HG02973 (cell line): ENCODE results near the gene SHANK2.

Experiments used
- ATAC-seq: cut with Tn5 transposase; IDR thresholded peaks from one replicate; pipeline ENCODE4 v1.9.1; 2021; ENCODE audit warnings: moderate library complexity; ENCODE audit not compliant: unreplicated experiment

Gene SHANK2

GRCh38 chr11:71223081-71223405 is 29.3 kb downstream of the SHANK2 start:
- no peak for ATAC-seq

DNA sequence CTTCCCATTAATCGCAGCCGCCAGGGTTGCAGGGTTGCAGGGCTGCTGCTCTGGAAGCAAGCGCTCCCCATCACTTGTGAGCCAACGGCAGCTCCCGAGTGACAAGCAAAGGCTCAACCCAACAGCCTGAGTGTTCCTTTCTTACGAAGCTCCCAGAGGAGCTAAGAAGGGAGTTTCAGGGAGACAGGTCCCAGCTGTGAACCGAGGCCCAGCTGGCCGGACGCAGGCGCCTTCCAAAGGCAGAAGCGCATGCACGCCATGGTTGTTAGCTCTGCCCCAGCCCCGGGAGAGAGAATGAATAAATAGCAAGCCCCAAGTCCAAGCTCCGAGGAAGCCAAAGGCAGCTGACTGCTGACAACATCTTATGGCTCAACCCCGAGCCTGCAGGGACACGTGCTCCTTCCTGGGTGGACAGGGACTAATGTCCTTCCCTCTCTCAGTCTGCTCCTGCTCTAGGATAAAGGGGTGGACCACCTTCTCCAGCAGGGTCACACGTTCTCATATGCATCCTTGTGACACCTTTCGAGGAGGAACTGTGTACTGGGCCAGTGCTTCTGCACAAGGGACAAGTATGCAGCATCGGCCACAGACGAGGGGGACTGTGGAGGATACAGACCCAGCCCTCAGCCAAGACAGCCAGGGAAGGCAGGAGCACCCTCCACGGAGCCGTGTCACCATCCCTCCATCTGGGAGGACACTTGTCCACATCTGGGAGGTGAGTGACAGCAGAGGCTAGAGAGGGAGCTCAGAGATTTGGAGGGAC is 29.9 kb downstream of the SHANK2 start:
- no peak for ATAC-seq

- ATAC-seq = no peak
Observed at GRCh38 chr11:71221821-71222220, 30.6 kb downstream of the SHANK2 start.

DNA sequence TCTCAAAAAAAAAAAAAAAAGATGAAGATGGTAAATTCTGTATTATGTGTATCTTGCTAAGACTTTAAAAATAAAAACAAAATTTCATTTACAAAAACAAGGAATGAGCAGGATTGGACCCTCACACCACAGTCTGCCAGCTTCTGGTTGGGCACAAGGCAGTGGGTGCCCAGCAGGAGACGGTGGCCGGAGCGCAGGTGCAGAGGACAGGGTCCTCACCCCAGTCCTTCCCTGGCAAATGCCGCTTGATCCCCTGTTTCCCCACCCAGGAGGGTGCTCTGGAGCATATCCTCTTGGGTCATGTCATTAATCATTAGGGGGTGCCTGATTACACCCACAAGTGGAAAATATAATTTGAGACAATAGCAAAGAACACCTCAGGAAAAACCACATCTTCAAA is 31.2 kb downstream of the SHANK2 start:
- no peak for ATAC-seq

DNA sequence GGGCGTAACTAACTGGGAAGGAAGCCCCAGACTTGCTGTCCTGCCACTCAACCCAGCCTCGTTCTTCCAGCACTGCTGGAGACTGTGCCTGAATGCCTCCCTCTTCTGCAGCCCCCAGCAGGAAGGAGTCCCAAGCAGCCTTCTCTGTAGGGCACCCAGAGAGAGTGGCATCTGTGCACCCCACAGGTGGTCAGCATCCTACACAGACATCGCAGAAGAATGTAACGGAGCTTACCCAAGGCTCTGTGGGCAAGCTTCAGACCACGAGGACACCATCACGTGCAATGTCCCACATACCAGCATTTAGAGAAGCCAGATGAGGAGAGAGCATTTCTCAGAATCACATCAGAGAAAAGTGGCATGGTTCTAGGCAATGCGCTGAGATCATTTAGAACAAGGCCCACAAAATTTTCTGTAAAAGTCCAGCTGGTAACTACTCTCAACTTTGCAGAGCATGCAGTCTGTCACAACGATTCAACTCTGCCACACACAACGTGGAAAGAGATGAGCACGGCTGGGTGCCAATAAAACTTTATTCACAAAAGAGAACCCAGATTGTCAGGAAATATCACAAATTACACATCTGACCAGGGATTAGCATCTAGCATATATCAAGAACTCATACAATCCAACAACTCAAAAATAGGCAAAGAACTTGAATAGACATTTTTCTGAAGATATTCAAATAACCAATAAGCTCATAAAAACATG is 33.4 kb downstream of the SHANK2 start:
- ATAC-seq = no peak

- no peak for ATAC-seq
Observed at GRCh38 chr11:71215425-71215965, 36.9 kb downstream of the SHANK2 start.

GRCh38 chr11:71214553-71215424 is 37.6 kb downstream of the SHANK2 start:
- ATAC-seq = no peak

DNA sequence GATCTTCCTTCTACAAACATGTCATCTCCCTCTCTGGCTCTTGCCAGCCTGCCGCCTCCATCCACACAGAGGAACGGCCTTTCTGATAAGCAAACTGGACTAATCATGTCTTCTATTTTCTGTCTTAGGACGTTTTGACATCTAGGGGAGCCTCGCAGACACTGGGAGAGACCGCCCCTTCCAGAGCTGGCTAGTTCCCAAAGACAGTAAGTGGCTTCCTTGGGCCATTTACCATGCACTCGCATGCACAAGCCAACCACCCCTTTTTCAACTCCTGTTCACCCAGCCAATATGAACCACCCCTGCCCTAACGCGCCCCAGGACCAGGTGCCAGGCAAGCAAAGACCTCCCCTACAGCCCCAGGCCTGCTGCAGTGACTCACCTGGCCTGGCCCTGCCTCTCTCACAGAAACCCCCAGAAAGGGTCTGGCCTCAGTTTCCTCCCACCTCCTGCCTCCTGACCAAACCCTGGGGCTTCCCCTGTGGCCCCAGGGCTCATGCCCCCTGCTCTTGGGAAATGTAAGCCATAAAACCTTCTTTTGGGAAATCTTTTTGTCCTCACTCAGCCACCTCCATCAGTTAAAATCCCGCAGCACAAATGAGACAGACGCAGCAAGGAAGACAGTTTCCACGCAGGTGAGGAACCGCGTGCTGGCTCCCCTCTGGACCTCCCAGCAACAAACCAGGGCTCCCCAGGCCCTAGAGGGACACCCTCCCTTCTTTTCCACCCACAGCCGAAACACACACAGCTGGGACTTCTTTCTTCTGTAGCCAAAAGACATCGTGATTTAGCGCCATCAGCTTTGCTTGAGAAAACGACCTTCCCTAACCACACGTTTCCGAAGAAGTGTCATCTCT is 38.5 kb downstream of the SHANK2 start:
- ATAC-seq = no peak

DNA sequence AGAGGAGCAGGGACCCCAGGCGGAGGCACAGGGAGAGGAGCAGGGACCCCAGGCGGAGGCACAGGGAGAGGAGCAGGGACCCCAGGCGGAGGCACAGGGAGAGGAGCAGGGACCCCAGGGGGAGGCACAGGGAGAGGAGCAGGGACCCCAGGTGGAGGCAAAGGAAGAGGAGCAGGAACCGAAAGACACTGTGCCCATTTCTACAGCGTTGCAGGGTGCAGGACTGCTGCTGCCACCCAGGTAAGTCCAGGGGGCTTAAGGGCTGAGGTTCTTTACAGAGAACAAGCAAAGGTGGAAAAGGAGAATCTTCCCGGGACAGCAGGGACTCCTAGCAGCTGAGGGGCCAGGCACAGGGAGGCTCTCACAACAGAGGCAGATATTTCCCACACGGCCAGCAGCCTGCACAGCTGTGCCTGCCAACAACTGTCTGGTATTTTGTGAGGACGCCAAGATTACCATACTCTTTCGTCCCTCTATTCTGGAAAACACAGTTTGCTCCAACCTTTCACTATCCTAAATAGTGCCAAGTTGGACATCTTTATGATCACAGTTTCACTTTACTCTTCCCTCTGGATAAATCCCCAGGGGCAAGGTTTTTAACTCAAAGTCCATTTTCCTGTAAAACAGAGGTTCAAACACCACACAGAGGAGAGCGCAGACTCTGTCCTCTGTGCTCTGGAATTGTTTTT is 39.4 kb downstream of the SHANK2 start:
- ATAC-seq = no peak

GRCh38 chr11:71211631-71212030 is 40.7 kb downstream of the SHANK2 start:
- no peak for ATAC-seq

DNA sequence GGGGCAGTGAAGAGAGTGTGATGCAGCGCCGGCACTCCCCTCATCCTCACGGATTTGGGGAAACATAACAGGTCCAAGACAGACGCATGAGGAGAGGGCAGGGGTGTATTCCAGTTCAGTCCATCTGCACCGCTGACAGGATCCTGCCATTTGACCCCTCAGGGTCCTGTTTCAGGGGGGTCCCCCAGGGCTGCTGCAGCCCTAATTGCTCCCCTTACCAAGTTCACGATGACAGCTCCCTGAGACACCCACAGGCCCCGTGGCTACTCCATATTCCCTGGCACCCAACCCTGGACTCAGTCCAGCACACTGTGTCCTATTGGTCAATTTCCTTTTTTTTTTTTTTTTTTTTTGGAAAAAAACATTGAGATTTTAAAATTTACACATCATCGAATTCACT is 41.5 kb downstream of the SHANK2 start:
- no peak for ATAC-seq

DNA sequence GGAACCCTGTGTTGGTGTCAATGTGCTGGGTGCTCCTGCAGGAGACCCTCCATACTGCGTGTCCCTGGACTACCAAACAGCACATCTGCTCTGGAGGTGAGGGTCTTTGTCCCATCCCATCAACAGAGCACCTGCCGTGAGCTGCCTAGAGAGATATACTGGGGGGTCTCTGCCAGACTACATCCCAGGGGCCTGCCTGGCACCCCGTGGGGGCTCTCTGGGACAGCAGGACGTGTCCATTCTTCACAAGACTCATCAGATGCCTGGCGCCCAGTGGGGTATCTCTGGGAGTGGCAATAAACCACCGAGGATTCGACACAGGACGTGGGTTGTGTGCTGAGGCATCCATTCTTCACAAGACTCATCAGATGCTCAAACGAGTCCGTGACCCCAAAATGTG is 42.7 kb downstream of the SHANK2 start:
- ATAC-seq = no peak

- no peak for ATAC-seq
Observed at GRCh38 chr11:71209181-71209580, 43.2 kb downstream of the SHANK2 start.

DNA sequence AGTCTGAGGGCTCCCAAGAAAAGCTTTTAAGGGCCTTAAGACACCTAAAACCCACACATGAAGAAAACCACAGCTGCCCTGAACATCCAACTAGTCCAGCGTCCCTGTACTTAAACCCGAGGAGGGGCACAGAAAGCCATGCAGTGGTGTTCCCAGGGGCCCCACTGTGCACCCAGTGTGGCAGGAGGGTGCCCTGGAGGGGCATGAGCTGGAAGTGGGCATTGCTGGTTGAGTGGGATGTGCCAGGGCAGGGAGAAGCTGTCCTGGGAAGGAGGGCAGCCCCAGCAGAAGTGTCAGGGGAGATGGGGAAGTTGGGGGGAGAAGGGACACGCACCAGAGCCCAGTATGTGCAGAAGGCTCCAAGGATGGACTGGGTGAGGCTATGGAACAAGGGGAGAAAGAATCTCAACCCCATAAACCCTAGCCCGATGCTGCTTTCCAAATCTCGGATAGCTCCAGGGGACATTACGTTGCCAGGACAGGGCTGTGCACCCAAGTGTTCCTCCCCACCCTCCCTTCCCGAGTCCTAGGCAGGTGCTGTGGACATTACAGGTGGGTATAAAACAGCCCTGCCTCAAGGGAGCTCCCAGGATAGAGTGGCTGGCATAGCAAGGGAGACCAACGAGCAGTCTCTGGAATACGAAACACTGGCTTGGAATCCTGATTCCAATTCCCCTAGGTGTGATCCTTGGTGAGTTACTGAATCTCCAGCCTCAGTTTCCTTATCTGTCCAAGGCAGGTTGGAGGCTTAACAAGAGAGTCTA is 44.2 kb downstream of the SHANK2 start:
- no peak for ATAC-seq

DNA sequence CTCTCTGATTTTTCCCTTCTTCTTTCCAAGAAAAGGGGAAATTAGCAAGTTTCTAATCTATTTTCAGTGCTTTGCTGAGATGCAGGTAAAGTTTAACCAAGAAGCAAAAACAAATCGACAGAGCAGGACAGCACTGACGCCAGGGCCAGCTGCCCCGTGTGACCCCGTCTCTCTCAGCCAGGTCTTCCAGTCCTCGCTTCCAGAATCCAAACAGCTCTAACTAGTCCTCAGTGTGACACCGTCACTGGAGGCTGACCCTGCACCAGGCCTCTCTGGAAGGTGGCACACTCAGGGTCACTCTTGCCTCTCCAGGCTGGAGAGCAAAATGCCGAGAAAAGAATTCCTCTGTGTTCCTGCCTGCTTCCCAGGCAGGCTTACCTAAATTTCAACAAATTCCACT is 44.8 kb downstream of the SHANK2 start:
- no peak for ATAC-seq

DNA sequence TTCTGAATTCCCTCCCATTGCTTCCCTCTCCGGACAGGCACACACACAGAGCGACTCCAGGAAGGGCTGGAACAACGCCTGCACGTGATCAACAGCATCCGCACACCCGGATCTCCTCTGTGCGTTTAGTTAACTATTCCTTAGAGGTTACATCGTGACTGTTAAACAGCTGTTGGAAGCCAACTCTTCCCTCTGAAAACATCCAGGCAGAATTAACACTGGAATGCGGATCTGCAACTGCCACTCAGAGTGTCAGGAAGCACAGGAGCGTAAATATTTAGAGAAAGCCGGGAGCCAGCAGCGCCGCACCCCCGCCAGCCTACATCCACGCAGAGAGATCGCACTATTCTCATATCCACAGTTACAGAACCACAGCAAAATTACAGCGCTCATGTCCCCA is 46.2 kb downstream of the SHANK2 start:
- no peak for ATAC-seq

DNA sequence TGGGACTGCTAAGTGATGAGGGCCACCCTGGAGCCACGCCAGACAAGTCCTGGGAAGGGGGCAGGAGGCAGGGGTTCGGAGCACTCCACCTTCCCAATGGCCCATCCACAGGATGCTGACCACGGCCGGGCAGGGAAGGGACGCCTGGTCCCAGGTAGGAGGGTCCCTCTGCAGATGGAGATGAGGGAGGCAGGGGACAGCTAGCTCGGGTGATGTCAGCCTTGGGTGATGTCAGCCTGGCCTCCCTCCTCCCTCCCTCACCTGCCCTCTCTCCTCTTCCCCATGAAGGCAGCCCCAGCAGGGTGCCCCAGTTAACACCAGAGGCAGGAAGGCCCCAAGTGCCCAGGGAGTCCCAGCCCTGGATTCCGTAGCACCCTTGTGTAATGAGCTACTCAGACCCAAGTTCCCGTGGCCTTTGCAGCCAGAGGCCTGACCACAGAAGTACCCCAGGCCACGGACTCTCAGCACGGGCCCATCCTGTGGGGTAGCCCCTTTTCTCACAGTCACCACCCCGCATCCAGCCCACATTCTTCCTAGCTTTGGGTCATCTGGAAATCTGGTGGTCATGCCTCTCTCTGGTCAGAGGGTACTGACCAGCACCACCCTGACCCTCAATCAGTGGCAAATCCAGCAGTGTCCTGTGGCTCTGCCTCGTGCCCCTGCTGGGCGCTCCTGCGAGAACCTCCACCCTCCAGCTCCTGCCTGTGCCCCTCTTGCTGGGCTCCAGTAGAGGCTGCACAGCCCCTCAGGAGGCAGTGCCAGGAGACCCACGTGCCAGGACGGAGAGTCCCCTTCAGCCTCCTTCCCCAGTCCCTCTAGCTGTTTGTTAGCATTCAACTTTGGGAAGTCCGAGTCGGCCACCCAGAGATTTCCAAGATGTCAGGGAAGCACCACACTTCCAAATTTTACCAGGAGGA is 47.4 kb downstream of the SHANK2 start:
- ATAC-seq = no peak

DNA sequence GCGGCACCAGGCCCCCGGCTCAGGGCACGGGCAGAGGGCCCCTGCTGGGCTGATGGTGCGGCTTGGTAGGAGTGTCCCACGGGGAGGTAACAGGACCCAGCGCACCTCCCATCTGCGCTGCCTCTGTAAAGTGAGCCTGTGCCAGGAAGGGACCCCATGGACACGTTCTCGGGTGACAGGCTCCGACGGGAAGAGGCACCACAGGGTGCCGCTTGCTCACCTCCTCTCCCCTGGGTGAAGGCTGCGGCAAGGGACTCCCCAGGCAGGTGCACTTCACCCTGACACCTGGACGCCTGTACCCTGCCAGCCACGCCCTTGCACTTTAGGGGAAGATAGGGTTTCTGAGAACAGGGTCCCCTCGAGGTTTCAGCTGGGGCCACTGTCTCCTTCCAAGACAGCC is 48.1 kb downstream of the SHANK2 start:
- ATAC-seq = no peak
